ENCODE data around the gene ASAH2B.

Gene ASAH2B

GRCh38 chr10:50799595-50799994 lies 59.9 kb downstream of the ASAH2B start:
- DNase-seq: no peak

DNA sequence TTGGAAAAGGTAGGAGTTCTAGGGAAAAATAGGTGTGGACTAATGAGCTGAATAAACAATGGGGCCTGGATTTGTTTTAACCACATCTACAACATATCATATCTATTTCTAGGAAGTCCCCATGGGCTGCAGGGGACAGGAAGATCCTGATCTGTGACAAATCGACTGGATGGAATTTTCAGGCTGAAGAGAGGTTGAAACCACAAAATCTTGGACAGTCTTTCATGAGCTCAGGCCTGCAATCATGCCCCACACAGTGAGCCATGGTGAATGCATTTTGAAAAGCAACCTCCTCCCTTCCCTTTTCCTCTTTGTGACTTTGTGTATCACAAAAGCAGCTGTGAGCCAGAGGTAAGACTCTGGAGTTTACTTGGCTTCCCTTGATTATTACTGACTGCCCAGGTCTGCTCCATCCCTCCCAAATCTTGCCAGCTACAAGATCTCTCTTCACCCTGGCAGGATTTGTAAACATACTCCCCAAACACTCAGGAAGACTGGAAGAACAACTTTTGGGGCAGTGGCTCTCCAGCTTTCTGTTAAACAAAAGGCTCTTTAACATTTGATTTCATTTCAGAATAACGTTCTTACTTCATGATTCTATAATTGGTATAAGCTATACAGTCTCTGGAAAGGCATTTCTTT lies 66.4 kb downstream of the ASAH2B start:
- no peak for DNase-seq

DNA sequence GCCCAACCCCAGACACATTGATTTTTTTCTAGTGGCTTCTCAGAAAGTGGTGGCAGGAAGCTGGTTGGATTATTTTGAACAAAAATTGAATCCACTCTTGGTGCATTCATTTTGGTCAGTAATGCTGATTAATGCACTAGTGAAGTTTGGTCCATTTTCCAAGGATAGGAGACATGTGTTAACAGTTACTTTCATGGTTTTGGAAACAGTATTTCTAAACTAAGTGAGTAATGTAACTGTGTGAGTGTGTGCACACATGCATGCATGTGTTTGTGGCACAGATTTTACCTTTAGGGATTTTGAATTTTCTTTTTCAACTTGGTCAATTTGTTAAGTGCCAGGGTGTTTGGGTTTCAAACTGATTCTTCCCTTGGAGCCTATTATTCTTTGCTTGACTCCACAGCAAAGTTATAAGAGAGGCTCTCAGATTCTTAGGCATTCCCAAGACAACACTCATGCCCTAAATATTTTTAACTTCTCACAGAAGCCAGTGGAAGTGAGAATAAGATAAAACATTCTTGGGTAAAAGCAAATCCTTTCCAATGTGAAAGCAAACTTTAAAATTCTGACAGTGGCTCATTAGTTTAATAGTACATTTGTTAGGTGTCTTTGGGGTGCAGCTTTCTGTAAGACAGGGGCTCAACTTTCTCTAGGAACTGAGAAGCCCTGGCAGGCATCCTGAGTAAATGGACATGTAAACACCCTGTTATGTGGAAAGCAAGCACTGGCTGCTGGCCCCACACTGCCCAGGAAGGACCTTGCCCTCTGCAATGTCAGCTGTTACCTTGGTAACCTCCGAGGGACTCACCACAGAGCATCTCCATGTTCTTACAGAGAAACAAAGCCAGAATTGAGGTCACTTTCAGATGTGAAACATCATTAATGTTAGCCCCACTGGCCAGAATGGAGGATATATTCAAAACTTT lies 68.4 kb downstream of the ASAH2B start:
- no peak for DNase-seq

All from activated CD8-positive, alpha-beta memory T cell treated with anti-CD3 and anti-CD28 coated beads for 24 hours (primary cell).